SK-MEL-5 (cell line): ENCODE measurements around the gene SLC22A2. TPM values are rescaled to one million over a fixed set of nuclear protein-coding genes. Genes with fewer than 3 reads are reported as not detected.
"Not testable (repeated sequence)": the region's sequence is repeated elsewhere in the genome, so short reads cannot be mapped to it uniquely, and the experiment has no call there.

Experiments
- DNase-seq: peaks from one replicate; pipeline ENCODE4 v3.0.0-alpha.2; 2016; ENCODE audit warnings: low read depth, low spot score
- in situ Hi-C: cut with HindIII; loops from 2 replicates; pipeline ENCODE4 v1.10.0; 2016; ENCODE audit warnings: low sequenced_read_pairs, high pct_unique_total_duplicates, low pct_unique_long_range_greater_than_20kb
- polyA plus RNA-seq, 2 experiments: library from polyadenylated mRNA; depleted of rRNA; stranded (reverse); fragments of >200 nt; gene quantifications; 2 replicates each; pipeline ENCODE4 v1.2.3, GENCODE V29; 2015
- total RNA-seq: library from RNA; depleted of rRNA; stranded (reverse); fragments of >200 nt; shearing (Covaris generic); gene quantifications from 2 replicates; pipeline ENCODE4 v1.2.3, GENCODE V29; 2014; rRNA removed

The SLC22A2 gene
- total RNA-seq: not detected in 2 replicates
- polyA plus RNA-seq (2015; cell fraction: cytosol; rRNA removed): not detected in 2 replicates
- not detected in 2 replicates for polyA plus RNA-seq (2015; cell fraction: nucleus; rRNA removed)

DNA sequence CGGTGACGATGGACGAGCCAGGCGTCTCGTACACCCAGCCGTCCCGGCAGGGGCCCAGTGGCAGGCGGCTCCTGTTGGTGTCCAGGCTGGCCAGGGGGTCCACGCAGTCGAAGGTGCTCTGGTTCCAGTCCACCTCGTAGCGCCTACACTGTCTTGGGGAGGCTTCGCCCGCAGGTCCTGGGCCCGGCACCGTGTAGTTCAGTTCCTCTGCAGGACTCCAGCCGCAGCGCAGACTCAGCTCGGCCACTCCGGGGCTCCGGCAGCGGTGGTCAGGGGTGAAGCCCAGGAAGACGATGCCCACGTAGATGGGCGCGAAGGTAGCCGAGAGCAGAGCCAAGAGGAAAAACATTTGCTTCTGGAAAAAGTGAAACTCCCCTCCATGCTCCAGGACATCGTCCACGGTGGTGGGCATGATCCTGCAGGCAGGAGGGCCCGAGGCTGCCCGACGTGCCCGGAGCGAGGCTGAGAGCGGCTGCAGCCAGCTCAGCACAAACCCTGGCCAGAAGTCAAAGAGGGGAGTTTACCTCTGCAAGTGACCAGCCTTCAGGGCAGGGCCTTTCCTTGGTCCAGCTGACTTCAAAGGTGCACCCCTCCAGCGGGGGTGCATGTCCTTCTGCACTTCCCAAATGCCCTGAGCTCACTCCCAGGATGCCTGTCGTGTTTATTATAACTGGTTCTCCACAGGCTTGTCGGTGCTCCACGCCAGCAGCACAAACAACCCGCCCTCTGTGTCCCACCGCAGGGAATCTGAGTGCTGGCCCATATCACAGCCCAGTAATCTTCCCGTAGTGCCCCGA lies at the start of gene SLC22A2:
TSS of gene SLC22A2 (minus strand) at position 476 of the 797 bp plus-strand sequence. CDS start at position 412, 64 bp downstream.
- no peak for DNase-seq
- in situ Hi-C loops: no loop called here

GRCh38 chr6:160305926-160306713 lies 47.5 kb upstream of the SLC22A2 start:
- DNase-seq: no peak
- in situ Hi-C loops: no loop called here

GRCh38 chr6:160303806-160304205 lies 45.2 kb upstream of the SLC22A2 start:
- no peak for DNase-seq
- in situ Hi-C loops: no loop called here

DNA sequence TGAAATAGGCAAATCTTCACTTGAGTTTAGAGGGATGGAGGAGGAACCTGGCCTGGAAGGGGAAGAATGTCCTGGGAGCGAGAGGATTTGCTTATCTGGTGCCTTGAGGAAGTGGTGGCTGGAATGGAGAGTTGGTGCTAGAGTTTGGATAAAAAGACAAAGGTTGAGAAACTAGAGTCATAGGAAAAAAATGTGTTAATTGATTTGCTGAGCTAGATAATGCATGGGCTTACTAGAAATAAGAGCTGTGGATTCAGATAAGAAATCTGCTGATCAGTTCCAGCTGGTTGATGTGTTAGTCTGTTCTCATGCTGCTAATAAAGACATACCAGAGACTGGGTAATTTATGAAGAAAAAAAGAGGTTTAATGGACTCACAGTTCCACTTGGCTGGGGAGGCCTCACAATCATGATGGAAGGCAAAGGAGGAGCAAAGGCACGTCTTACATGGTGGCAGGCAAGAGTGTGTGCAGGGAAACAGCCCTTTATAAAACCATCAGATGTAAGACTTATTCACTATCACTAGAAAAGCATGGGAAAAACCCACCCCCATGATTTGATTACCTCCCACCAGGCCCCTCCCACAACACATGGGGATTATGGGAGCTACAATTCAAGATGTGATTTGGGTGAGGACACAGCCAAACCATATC lies 43.9 kb upstream of the SLC22A2 start:
- in situ Hi-C loops, DNase-seq: not testable (repeated sequence)

- in situ Hi-C loops: no loop called here
- no peak for DNase-seq
Measured at GRCh38 chr6:160301339-160301738, 42.7 kb upstream of the SLC22A2 start.

DNA sequence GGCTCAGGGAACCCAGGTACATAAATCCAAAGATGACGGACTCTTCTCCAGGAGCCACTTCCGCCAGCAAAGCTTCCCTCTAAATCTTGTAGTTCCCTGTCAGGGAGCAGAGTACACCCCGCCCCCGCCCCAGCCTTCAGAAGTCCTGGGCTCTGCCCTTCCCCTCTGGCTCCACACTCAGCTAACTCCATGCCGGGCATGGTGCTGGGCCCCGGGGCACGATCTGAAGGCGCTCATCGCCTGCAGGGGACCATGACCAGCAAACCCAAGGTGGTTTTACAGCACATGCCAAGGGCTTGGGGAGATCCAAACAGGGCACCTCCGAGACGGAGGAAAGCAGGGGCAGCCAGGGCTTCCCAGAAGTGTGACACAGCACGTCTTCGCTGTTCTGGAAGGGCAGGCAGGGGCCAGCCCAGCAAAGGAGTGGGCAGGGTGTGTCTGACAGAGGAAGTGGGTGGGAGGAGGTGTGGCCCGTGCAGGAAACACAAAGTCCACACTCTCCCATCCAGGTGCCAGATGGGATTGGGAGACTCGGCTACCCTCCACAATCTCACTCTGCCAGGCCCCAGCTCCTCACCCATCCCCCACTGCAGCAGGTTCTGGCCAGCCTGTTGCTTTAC lies 41.6 kb upstream of the SLC22A2 start:
- no peak for DNase-seq
- in situ Hi-C loops: no loop called here

DNA sequence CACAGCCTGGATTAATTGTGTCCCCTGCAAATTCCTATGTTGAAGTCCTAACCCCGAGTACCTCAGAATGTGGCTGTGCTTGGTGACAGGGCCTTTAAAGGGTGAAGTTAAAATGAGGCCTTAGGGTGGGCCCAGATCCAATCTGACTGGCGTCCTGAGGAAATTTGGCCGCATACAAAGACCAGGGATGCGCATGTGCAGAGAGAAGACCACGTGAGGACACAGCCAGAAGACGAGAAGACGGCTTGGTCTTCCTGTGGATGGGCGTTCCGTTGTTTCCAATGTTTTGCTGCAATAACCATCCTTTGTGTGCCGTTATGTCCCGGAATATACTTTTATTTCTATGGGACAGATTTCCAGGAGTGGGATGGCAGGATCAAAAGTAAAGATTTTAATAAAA lies 40.9 kb upstream of the SLC22A2 start:
- no peak for DNase-seq
- in situ Hi-C loops: no loop called here

DNA sequence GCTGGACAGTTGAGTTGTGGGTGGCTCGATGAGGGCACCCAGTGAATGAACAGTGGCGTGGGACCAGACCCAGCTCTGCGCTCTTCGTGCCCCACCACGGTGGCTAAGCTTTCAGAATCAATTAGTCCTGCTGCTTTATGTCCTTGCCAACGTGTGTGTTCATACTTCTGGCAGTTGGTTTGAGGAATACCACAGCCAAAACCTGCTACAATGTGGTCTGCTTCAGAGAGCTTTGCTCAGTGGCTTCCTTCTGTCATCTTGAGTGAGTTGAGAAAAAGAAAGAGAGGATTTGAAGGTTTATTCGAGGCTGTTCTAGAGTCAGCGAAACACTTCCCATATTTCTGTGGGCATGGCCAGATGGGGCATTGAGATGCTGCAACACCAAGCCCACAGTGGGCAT lies 39.5 kb upstream of the SLC22A2 start:
- DNase-seq: no peak
- in situ Hi-C loops: no loop called here

GRCh38 chr6:160297310-160297709 lies 38.7 kb upstream of the SLC22A2 start:
- DNase-seq: no peak
- in situ Hi-C loops: no loop called here

- in situ Hi-C loops: no loop called here
- DNase-seq: peak; percentile 3
Measured at GRCh38 chr6:160293844-160294243, 35.2 kb upstream of the SLC22A2 start.

DNA sequence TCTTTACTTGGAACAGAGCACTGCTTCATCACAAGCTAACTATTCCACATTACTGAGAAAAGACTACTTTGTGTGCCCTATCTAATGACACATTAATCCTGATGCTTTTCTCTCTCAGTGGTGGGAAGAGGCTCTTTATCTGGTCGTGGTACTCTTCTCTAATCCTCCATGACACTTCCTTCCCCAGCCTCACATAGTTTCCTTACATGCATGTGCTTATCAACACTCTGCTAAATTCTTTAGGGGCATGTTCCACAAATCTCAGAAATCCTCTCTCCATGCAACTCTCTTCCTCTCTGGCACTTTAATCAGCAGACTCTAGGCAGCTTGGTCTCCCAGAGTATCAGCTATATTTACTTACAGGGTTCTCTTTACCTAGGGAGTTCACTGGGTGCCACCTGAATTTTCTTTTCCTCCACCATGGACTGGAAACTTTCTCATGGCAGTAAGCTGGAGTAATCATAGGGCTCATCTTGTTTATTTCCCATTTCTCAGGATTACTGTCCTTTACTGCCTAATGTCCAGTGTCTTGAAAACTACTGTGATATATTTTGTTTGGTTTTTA lies 27.0 kb upstream of the SLC22A2 start:
- in situ Hi-C loops: no loop called here
- DNase-seq: no peak

DNA sequence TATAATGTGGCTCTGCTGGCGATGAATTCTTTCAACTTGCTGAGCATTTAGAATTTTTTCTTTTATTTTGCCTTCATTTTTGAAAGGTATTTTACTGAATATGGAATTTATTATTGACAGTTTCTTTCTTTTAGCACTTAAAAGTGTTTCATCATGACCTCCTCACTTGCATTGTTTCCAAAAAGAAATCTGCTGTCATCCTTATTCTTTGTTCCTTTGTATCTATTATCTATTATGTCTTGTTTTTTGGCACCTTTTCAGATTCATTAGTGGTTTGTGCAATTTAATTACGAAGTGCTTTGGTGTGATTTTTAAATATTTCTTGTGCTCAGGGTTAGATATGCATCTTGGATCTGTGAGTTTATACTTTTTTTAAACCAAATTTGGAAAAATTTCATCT lies 26.0 kb upstream of the SLC22A2 start:
- in situ Hi-C loops: no loop called here
- no peak for DNase-seq

GRCh38 chr6:160282444-160282843 lies 23.8 kb upstream of the SLC22A2 start:
- no peak for DNase-seq
- in situ Hi-C loops: no loop called here

- in situ Hi-C loops: no loop called here
- DNase-seq: no peak
Measured at GRCh38 chr6:160279850-160280249, 21.2 kb upstream of the SLC22A2 start.

GRCh38 chr6:160278786-160279310 lies 20.2 kb upstream of the SLC22A2 start:
- no peak for DNase-seq
- in situ Hi-C loops: no loop called here

DNA sequence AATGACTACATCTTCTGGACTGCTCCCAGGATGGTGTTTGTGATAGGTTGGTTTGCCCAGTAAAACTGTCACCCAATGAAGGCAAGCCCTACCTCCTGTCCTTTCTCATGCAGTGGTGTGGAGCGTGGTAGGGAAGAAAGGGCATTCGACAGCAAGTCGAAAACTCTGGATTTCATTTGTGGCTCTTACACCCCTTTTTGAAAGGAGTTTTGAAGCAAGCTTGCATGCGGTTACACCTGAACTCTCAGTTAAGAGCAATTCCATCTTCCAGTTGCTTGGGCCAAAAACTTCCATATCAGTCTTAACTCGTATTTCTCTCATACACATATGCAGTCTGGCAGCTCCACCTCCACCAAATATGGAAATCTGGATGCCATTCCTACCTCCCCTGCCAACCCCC lies 19.7 kb upstream of the SLC22A2 start:
- in situ Hi-C loops: no loop called here
- DNase-seq: no peak

DNA sequence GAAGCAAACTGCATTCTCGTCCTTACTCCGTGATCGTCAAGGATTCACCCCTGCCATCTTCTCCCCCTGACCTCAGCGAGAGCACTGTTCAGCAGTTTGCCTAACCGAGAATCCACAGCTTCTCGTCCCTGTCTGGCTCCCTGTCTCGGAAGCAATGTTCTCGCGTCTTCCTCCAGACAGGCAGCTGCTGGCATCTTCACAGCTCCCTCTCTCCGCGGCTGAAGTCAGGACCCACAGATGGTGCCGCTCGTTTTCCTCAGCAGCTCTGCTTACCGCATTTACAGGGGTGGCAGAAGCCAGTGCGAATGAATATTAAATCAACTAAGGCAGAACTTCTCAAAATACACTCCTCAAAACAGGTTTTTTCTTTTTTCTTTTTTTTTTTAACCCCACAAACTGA lies 18.9 kb upstream of the SLC22A2 start:
- DNase-seq: no peak
- in situ Hi-C loops: no loop called here
